NT2/D1 (cell line): Measurements from ENCODE around the gene ITGA7.

ENCODE experiments used
- SUZ12 ChIP-seq: IDR thresholded peaks from 2 replicates; pipeline ENCODE4 v1.6.1; 2011; ENCODE audit not compliant: insufficient read length, insufficient read depth; ENCODE audit errors: extremely low read depth
- YY1 ChIP-seq: IDR thresholded peaks from 2 replicates; pipeline ENCODE4 v1.6.1; 2011; ENCODE audit not compliant: insufficient read length, insufficient read depth
- ZNF274 ChIP-seq: IDR thresholded peaks from 2 replicates; pipeline ENCODE4 v1.6.1; 2011; ENCODE audit warnings: mild to moderate bottlenecking, low read depth, low read length

GRCh38 chr12:55736076-55736475, 28.4 kb upstream of the ITGA7 start:
- TF ChIP-seq YY1 (no peak), SUZ12 (no peak), ZNF274 (no peak)
